Cerebellar cortex (tissue), 1 donor: ENCODE measurements around the gene TGM4.

Experiments used
- DNase-seq: peaks from one replicate; pipeline ENCODE4 v3.0.0-alpha.2; 2015; ENCODE audit warnings: low spot score

TGM4 gene

GRCh38 chr3:44880284-44880683 lies 5.9 kb downstream of the TGM4 start:
- no peak for DNase-seq

GRCh38 chr3:44883213-44883955 lies 9.0 kb downstream of the TGM4 start:
- no peak for DNase-seq

DNA sequence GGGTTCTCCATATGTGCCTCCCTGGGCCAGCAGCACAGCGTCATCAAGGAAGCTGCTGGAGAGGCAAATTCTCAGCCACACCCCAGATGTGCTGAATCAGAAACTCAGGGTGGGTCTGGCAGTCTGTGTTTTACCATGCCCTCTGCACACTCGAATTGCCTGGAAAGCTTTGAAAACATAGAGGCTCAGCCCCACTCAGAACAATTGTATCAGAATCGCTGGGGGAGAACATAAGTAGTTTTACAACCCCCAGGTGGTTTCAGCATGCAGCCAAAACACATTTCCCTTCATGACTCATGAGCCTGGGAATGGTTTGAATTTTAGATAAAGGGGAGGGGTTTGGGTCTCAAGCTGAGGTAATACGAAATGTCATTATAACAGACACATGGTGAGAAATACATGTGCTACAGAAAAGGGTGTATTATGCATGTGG lies 9.6 kb downstream of the TGM4 start:
- no peak for DNase-seq

GRCh38 chr3:44885618-44886017 lies 11.2 kb downstream of the TGM4 start:
- DNase-seq: no peak

DNA sequence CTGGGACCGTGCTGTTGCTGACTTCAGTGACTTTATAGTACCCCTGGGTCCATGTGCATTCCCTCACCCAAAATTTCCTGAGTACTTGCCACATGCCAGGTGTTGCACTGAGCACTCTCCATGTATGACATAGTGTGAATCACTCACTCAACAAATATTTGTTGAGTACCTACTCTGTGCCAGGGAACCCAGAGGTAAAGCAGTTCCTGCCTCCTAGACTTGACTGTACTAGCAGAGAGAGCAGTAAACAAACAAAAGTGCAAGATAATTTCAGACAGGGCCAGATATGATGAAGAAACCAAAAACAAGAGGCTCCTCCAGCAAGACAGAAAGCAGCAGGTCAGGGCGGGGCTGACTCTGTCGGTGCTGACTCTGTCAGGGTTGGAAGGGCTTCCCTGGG lies 12.2 kb downstream of the TGM4 start:
- no peak for DNase-seq

DNA sequence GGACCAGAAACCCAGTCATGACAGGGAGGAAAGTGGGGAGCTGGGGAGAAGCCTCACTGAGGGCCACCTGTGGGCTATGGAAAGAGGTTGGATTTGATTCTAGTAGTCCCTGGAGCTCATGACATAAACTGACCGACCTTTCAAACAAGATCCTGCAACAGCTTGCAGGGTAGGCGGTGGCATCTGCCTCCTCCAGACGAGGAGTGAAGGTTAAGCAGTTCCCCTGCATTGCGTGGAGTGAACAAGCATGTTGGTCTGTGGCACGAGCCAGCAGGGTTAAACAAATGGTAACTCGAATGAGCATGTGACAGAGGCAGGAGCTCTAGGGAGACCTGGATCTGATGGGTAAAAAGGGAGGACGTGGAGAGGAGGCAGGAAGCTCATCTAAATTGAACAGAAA lies 12.7 kb downstream of the TGM4 start:
- no peak for DNase-seq

GRCh38 chr3:44890258-44890657 lies 15.8 kb downstream of the TGM4 start:
- no peak for DNase-seq

DNA sequence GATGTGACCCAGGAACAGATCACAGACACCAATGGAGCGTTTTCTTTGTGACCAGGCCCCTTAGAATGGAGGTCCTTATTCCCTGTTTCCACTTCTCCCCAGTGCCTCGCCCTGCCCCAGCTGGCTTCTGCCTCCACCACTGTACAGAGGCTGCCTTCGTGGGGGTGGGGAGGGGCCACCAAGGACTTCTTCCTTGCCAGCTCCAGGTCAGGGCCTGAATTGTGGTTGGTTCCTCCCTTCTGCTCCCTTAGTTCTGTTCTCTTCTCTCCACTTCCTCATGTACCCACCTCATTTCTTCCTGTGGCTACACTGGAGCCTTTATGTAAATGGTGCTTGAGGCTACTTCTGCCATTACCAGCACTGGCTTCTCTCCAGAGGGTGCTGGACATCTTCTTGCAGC lies 16.4 kb downstream of the TGM4 start:
- no peak for DNase-seq

DNA sequence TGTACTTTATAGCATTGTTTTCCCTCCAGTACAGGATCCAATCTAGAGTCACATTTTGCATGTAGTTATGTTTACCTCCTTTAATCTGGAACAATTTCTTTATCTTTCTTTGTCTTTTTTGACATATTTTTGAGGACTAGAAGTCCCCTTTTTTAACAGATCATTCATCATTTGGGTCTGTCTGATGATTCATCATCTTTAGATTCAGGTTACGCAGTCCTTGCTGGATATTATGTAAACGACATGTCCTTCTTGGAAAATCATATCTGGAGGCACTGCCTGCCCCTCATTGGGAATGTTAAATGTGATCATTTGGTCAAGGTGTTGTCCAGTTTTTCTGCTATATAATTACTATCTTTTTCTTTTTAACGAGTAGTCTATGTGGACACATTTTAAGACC lies 18.3 kb downstream of the TGM4 start:
- no peak for DNase-seq

- DNase-seq: no peak
Measured at GRCh38 chr3:44893097-44893496, 18.7 kb downstream of the TGM4 start.

- no peak for DNase-seq
Measured at GRCh38 chr3:44894485-44894884, 20.1 kb downstream of the TGM4 start.

DNA sequence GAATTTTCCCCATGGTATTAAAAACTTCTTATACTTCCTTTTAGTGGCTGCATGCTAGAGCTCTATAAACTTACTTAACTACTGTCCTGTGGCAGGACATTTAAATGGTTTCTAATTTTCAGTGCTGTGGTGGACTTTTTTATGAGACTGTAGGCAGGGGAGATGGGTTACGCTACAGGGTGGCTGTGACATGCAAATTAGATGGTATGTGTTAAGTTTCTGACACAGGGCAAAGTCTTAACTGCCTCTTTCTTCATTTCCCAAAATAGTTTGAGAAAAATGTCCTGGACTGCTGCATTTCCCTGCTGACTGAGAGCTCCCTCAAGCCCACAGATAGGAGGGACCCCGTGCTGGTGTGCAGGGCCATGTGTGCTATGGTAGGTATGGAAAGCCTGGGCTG lies 22.0 kb downstream of the TGM4 start:
- DNase-seq: no peak

- DNase-seq: no peak
Measured at GRCh38 chr3:44899683-44900367, 25.4 kb downstream of the TGM4 start.

- no peak for DNase-seq
Measured at GRCh38 chr3:44902628-44903027, 28.2 kb downstream of the TGM4 start.

GRCh38 chr3:44903314-44903713 lies 28.9 kb downstream of the TGM4 start:
- no peak for DNase-seq

- no peak for DNase-seq
Measured at GRCh38 chr3:44903751-44904150, 29.3 kb downstream of the TGM4 start.

GRCh38 chr3:44905446-44906157 lies 31.2 kb downstream of the TGM4 start:
- no peak for DNase-seq

GRCh38 chr3:44906997-44907396 lies 32.6 kb downstream of the TGM4 start:
- DNase-seq: no peak

GRCh38 chr3:44907612-44908011 lies 33.2 kb downstream of the TGM4 start:
- DNase-seq: no peak

DNA sequence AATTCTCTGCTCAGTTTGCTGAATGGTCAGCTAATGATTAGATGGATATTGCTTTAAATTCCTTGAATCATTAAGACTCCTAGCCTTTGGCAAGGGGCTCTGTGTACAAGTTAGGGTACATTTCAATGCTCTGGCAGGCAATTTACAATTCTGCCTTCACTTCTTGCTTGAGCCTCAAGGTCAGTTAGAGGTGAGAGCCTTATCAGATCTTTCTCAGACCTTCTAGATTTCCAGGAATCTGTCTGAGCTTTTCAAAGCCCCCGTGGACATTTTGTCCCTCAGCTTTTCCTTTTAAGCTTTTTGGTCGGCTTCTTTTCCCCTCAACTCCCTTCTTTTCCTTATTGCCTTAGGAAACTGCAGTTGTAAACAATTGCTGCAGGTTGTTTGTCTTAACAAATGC lies 34.7 kb downstream of the TGM4 start:
- no peak for DNase-seq

- DNase-seq: no peak
Measured at GRCh38 chr3:44910693-44911092, 36.3 kb downstream of the TGM4 start.

DNA sequence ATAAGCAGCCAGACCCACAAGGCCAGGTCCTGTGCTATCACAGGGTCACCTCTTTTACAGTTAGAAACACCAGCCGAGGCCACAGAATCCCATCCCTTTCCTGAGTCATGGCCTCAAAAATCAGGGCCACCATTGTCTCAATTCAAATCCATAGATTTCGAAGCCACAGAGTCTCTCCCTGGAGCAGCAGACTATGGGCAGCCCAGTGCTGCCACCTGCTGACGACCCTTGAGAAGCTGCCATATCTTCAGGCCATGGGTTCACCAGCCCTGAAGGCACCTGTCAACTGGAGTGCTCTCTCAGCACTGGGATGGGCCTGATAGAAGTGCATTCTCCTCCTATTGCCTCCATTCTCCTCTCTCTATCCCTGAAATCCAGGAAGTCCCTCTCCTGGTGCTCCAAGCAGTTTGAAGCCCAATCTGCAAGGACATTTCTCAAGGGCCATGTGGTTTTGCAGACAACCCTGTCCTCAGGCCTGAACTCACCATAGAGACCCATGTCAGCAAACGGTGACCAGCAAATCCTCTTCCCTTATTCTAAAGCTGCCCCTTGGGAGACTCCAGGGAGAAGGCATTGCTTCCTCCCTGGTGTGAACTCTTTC lies 39.6 kb downstream of the TGM4 start:
- peak; percentile 65 for DNase-seq

DNA sequence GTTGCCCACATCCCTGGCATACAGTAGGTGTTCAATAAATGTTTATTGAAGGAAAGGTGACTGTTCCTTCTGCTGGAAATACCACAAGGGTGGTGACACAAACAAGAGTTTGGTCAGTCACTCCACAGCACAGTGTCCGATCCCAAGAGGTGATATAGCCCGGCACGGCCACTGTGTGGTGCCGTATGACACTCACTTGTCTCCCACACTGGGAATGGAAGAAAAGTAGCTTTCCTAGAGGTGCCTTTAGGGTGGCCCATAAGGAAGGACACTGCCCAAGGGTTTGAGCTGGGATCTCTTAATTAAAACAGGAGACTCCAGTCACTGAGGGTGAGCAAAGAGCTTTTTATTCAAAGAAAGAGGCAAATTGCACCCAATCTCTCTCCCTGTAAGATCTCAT lies 40.5 kb downstream of the TGM4 start:
- no peak for DNase-seq
